GM21529 (cell line): ENCODE data around the gene MVD.

Experiments used
- ATAC-seq: cut with Tn5 transposase; IDR thresholded peaks from one replicate; pipeline ENCODE4 v1.9.1; 2021; ENCODE audit not compliant: unreplicated experiment

MVD gene

GRCh38 chr16:88626646-88627045 lies 36.2 kb downstream of the MVD start:
- no peak for ATAC-seq

DNA sequence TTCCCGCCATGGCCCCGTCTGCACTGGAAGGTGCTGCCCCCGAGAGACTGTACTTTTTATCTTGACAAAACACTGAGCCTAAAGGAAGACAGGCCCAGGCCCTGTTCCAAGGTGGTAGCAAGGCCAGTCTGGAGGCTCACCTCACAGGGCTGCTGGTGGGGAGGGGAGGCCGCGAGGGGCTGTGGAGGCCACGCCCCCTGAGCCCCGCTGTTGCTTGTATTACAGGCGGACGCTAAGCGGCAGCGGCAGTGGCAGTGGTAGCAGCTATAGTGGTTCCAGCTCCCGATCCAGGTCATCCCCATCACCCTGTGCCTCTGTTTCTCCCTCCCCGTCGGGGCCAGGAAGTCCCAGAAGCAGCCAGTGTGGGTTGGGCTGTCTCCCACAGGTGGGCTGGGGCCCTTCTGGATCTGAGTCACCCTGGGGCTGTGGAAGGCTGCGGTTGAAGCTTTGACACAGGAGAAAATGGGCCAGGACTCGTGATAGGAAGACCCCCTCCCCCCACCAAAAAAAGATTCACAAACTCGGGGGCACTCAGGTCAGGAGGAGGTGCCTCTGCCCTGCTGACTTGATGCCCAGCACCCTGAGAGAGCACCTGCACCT lies 37.8 kb downstream of the MVD start:
- ATAC-seq, result no peak

GRCh38 chr16:88624481-88624880 lies 38.4 kb downstream of the MVD start:
- no peak for ATAC-seq

- no peak for ATAC-seq
Measured at GRCh38 chr16:88623858-88624257, 39.0 kb downstream of the MVD start.

GRCh38 chr16:88622866-88623265 lies 40.0 kb downstream of the MVD start:
- ATAC-seq, result no peak

GRCh38 chr16:88622125-88622524 lies 40.8 kb downstream of the MVD start:
- ATAC-seq, result no peak

DNA sequence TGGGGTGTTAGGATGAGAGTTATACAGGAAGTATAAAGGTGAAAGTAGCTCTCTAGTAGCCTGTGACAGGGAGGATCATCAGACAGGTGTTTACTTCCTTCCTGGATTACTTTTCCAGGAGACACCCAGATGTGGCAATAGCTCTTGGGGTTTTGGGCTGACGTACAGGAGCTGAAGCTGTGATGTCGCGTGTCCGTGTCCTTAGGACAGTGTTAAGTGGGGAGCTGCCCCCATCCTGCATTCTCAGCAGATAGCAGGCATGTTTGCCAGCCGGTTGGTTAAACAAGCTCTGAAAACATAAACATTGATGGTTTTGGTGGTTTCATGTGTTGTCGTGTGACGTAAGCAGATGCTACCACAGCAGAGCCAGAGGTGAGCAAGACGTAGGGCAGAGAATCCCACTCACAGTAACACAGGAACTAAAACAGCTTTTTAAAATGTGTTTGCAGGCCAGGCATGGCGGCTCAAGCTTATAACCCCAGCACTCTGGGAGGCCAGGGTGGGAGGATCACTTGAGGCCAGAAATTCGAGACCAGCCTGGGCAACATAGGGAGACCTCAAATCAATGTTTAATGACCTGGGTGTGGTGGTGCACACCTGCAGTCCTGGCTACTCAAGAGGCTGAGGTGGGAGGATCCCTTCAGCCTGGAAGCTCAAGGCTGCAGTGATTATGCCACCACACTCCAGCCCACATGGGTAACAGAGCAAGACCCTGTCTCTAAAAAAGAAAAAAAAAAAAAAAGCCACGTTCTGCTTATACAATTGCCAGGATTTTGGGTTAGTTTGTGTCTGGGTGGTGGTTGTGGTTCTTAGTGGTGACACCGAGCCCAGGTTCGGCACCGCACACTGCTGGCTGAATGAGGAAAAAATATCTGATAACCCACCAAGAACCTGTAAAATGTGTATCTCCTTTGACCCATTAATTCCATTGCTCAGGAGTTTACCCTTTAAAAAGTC lies 42.8 kb downstream of the MVD start:
- ATAC-seq, result no peak

- ATAC-seq, result no peak
Measured at GRCh38 chr16:88618956-88619667, 43.8 kb downstream of the MVD start.

GRCh38 chr16:88618182-88618955 lies 44.5 kb downstream of the MVD start:
- no peak for ATAC-seq

- no peak for ATAC-seq
Measured at GRCh38 chr16:88617268-88618031, 45.4 kb downstream of the MVD start.

DNA sequence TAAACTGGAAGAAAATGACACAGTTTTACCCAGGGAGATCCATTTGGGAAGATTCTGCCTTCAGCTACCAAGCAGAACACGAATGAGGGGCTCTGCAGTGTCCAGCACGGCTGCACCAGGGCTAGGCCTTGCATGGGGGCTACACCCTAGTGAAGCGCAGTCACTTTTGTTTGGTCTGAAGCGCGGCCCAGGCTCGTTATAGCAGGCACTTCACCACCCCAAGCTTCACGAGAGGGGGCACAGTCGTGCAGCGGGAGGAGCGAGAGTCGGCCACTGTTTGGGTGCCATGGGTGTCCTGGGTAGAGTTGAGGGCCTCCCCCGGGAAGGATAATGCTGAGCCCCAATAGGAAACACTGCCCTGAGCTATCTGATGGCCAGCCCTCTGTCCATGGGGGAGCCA lies 46.2 kb downstream of the MVD start:
- ATAC-seq, result no peak

GRCh38 chr16:88616320-88616719 lies 46.6 kb downstream of the MVD start:
- ATAC-seq, result no peak

GRCh38 chr16:88614818-88615580 lies 47.9 kb downstream of the MVD start:
- ATAC-seq, result no peak

- ATAC-seq, result no peak
Measured at GRCh38 chr16:88613911-88614817, 48.7 kb downstream of the MVD start.

- ATAC-seq, result no peak
Measured at GRCh38 chr16:88613293-88613692, 49.6 kb downstream of the MVD start.

GRCh38 chr16:88610909-88611812 lies 51.7 kb downstream of the MVD start:
- no peak for ATAC-seq

DNA sequence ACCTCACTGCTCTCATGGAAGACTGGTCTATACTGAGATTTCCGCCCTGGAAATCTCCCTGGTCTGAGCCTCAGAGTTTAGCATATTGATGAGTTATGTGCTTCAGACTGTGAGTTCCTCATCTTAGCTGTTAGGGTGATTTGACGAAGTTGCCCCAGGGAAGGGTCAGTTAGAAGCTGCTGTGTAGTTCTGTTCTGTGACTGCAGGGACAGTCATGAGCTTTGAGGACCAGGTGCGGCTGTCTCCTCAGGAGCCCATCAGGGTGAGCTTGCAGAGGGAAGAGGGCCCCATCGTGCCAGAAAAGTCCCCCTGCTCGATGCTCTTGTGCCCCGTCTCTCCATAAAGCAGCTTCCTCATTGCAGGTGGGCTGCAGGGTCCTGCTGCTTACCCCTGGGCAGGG lies 52.8 kb downstream of the MVD start:
- no peak for ATAC-seq
